HL-60 (cell line): ENCODE measurements around the gene PPP1R1B.

Experiments used
- CTCF ChIP-seq: IDR thresholded peaks from one replicate; pipeline ENCODE4 v1.5.1; 2011; ENCODE audit warnings: low read length, control low read depth, inconsistent platforms; ENCODE audit not compliant: insufficient read depth
- POLR2AphosphoS5 ChIP-seq: IDR thresholded peaks from 2 replicates; pipeline ENCODE4 v1.6.1; 2012; ENCODE audit warnings: low read depth
- REST ChIP-seq: IDR thresholded peaks from 2 replicates; pipeline ENCODE4 v1.6.1; 2012; ENCODE audit warnings: low read depth; ENCODE audit not compliant: insufficient replicate concordance

- TF ChIP-seq REST: peak; percentile 60
- no peak for TF ChIP-seq POLR2AphosphoS5
- TF ChIP-seq CTCF: no peak
Observed at GRCh38 chr17:39601758-39602532, 24.8 kb upstream of the PPP1R1B start.
